Stimulated activated CD8-positive, alpha-beta memory T cell treated with anti-CD3 and anti-CD28 coated beads, Interleukin-4, amount 100 ng/mL, for 48 hours (primary cell): ENCODE measurements around the gene LEPROT.
"Not testable (repeated sequence)": the region's sequence is repeated elsewhere in the genome, so short reads cannot be mapped to it uniquely, and the experiment has no call there.

Source experiments
- DNase-seq: peaks from one replicate; pipeline ENCODE4 v3.0.0-alpha.2; 2020

The LEPROT gene

GRCh38 chr1:65440915-65441314, 20.4 kb downstream of the LEPROT start:
- DNase-seq, result no peak

GRCh38 chr1:65441464-65441863, 21.0 kb downstream of the LEPROT start:
- DNase-seq, result no peak

DNA sequence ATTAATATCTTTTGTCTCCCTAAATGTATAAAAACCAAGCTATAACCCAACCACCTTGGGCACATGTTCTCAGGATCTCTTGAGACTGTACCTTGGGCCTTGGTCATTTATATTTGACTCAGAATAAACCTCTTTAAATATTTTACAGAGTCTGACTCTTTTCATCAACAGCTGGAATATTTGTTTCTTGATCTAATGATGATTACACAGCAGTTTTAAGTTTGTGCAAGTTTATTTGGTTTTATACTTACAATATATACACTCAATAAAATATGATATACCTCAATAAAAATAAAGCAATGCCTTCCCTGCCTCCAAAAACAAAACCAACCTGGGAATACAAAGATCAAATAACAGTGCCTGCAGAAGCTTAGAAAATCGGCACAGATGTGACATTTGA, 22.0 kb downstream of the LEPROT start:
- DNase-seq, result no peak

DNA sequence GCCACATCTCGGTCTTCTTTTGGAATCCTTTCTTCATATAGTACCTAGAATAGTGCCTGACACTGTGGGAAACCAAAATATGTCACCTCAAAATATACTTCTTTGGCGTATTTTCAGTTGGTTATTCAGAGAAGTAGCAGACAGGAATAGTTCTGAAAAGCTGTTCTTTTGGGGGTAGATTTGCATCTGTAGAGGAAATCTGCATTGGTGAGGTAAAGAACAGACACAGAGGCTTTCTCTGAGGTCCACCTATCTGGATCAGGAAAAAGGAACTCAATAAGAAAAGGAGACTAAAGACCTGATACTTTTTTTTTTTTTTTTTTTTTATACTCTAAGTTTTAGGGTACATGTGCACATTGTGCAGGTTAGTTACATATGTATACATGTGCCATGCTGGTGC, 23.2 kb downstream of the LEPROT start:
- DNase-seq, result no peak

DNA sequence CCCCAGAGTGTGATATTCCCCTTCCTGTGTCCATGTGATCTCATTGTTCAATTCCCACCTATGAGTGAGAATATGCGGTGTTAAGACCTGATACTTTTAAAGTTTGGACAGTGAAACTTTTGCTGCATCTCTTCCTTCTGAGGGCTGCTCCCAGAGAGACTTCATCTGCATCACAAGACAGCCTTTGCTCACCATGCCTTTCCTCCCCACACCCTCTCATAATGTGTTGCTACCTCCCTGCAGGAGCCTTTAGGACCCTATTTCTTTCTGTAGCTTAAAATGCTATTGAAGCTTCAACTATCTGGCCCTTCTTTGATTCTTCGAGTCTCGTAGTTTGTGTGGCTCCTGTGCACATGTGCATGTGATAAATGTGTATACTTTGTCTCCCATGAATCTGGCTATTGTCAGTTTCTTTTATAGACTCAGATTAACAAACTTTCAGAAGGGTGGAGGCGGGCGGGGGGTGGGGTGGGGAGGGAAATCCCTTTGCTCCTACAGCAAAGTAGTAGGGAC, 23.7 kb downstream of the LEPROT start:
- no peak for DNase-seq

- DNase-seq, result no peak
These were observed 25.4 kb downstream of the LEPROT start for GRCh38 chr1:65445837-65446236.

GRCh38 chr1:65449214-65449823, 28.9 kb downstream of the LEPROT start:
- DNase-seq, result no peak

- not testable (repeated sequence) for DNase-seq
These were observed 35.2 kb downstream of the LEPROT start for GRCh38 chr1:65455678-65456077.

DNA sequence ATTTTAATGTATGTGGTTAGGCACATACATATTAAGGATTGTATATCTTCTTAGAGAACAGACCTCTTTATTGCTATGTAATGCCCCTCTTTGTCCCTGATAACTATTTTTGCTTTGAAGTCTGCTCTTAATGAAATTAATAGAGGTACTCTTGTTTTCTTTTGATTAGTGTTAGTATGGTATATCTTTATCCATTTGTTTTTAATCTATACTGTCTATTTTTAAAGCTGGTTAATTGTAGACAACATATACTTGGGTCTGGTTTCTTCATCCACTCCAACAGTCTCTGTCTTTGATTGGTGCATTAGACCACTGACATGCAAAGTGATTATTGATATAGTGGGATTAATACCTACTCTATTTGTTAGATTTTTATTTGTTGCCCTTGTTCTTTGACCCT, 36.0 kb downstream of the LEPROT start:
- no peak for DNase-seq

DNA sequence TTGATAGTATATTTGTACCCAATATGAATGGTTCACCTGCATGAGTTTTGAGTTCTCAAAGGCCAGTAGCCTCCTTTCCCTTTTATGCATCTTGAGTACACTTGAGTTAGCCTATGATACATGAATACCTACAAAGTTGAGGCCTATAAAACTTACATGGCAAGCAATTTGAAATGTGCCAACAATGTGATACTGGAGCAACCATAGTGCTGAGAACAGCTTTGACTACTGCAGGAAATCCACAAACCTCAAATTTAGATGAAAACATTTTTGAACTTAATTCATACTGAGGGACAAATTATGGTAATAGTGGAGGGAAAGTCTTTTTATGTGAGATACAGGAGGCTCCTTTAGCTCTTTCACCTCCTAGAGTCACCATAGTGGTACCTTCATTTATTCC, 37.4 kb downstream of the LEPROT start:
- no peak for DNase-seq

DNA sequence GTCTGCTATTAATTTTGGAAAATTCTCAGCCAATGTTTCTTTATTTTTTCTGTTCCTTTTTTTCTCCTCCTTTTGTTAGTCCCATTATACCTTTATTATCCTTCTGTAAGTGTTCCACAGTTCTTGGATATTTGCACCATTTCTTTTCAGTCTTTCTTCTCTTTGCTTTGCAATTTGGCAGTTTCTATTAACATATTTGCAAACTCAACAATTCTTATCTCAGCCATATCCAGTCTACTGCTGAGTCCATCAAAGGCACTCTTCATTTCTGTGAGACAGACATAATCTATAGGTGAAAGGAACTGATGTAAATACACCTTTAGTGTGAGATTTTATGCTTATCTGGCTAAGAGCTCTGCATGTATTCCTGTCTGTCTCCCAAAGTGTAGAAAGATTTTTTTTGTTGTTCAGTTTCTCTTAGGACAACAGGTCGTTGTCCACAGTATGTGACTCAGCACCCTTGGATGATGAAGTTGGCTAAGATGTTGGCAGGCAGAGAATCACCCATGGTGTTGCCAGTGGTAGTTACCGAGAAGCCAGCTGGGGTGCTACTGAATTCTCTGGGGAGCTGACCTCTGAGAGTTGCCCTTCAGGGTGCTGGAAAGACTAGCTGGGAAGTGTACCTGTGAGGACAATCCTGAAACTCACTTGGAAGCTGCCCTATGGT, 38.4 kb downstream of the LEPROT start:
- no peak for DNase-seq

DNA sequence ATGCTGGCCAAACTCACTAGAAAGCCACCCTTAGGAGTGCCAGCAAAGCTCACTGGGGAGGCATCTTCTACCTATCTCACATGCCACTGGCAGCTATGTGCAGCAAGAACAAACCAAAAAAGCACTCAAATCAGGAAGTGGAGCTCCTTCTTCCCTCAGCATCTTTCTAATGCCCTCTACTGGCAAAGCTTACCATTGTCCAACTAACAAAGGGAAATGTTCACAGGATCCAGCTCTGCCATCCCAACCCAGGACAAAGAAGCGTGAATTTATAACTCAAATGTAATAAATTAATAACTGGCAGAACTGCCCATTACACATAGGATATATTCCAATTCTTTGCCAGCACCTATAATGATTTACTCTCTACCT, 38.9 kb downstream of the LEPROT start:
- no peak for DNase-seq

GRCh38 chr1:65465837-65466236, 45.4 kb downstream of the LEPROT start:
- DNase-seq, result not testable (repeated sequence)

- DNase-seq, result no peak
These were observed 47.1 kb downstream of the LEPROT start for GRCh38 chr1:65467536-65467935.

- no peak for DNase-seq
These were observed 48.8 kb downstream of the LEPROT start for GRCh38 chr1:65469126-65469888.

GRCh38 chr1:65469889-65470340, 49.4 kb downstream of the LEPROT start:
- no peak for DNase-seq

GRCh38 chr1:65470766-65471165, 50.3 kb downstream of the LEPROT start:
- DNase-seq, result no peak

DNA sequence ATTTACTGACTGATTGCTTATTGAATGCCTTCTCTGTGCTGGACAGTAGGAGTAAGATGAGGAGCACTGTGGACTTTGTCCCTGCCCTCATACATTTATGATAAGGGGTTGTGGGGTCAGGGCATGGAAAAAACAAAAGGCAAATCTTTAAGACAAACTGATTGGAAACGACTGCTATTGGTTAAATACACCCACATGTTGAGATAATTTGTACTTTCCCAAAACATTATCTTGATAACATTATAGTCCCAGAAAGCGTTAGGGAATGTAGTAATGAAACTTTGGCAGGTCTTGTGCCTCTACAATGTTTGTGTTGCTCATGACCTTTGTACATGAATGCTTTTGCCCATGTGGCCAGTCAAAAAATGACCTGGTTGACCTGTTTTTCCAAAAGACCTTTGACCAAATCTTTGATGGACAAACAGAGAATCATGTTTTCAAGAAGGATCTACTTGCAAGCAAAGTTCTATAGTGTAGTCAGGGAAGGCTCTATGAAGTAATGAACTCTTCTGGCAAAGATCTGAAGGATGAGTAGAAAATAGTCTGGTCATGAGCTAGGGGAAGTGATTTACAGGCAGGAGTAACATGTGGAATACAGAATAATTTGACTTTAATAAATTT, 50.9 kb downstream of the LEPROT start:
- DNase-seq, result no peak

GRCh38 chr1:65471861-65472332, 51.4 kb downstream of the LEPROT start:
- DNase-seq, result no peak

DNA sequence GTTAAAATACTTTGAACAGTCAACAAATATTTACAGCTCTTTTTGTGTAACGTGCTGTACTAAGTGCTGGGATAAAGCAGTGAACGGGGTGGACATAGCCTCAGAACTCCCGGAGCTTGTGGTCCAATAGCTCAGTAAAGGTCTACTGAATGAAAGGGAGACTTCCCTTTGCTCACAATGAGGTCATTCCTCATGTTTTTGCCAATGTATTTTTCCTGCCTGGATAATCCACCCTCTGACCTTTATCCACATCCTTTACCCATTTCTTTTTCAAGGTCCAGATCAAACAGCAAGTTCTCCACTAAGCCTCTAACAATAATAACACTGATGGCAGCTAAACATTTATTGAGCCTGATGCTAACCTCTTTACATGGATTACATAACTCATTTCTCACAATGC, 55.9 kb downstream of the LEPROT start:
- DNase-seq, result no peak

DNA sequence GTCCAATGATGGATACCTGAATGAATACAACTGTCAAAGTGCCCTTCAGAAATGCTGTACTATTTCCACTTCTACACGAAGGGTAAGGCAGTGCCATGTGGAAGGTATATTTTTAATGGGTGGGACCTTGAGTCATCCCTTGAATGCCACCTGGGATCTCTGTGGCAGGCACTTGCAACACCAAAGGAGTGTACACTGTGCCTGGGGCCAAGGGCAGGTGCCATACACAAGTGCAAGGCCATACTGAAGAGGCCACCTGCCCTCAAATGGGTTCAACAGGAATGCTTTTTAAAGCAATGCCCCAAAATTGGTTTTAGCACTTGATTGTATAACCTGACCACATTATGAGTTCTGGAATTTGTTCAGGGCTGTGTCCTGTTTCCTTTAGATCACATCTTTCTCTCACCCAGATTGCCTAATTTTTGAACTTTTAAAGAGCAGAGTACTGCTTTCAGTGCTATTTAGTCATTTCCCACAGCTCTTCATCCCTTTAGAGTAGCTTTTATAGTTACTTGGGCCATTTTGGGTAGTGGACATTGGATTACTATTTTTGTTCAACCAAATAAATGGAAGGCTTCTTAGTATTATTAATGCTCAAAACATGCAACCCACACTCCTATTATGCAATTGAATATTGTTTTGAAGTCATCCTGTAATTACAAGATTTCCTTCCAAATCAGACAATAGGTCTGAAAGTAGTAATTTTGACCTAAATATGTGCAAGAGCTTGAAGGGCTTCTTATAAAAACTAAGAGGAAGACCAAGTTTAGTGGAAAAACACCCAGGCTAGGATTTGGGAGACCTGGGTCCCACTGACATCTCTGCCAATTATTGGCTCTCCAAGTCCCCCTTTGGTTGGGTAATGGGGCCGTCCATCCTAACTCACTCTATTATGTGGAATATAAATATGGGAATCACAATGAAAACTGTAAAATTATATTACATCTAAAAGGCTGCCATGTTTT, 57.2 kb downstream of the LEPROT start:
- no peak for DNase-seq

- no peak for DNase-seq
These were observed 58.0 kb downstream of the LEPROT start for GRCh38 chr1:65478379-65479026.
